Loucy (cell line): ENCODE results near the gene TSHZ2.

ENCODE experiments used
- CTCF ChIP-seq: fragments of 200-600 bp; sonication (generic); conservative IDR thresholded peaks from 2 replicates; pipeline ENCODE4 v1.5.1; 2014; ENCODE audit warnings: mild to moderate bottlenecking, antibody characterized with exemption, low read length
- EZH2phosphoT487 ChIP-seq: fragments of 200-600 bp; IDR thresholded peaks from 2 replicates; pipeline ENCODE4 v1.6.1; 2018; ENCODE audit warnings: antibody characterized with exemption, mild to moderate bottlenecking, moderate library complexity, borderline replicate concordance

GRCh38 chr20:53533500-53533899, 561.3 kb downstream of the TSHZ2 start:
- TF ChIP-seq CTCF: no peak
- TF ChIP-seq EZH2phosphoT487: no peak
